ENCODE measurements around the gene SPPL2B. TPM values are rescaled to one million over a fixed set of nuclear protein-coding genes. Genes with fewer than 3 reads are reported as not detected.

SPPL2B gene
- total RNA-seq, 1 donor from 2014 or later: 54.3 TPM

GRCh38 chr19:2376784-2377519 is 48.5 kb downstream of the SPPL2B start:
- H3K27me3 ChIP-seq: no peaks in the 10 kb centered on the region
- H3K4me3 ChIP-seq: no peak overlapping the region
- intact Hi-C loops (cut with DNase I): no loop called here
- no peak for TF ChIP-seq POLR2A (IDR thresholded peaks at IDR 0.05)
- no peak for TF ChIP-seq POLR2AphosphoS5 (IDR thresholded peaks at IDR 0.05; ENCODE audit: insufficient read depth in 1 of 2, low read depth in 1 of 2)
- H3K27ac ChIP-seq: no peak overlapping the region
- H3K4me1 ChIP-seq: no peaks in the 10 kb centered on the region
- no peaks in the 10 kb centered on the region for H3K9me3 ChIP-seq
- DNase-seq (ENCODE audit: extremely low spot score in 2 of 2): no peak
- no peaks in the 10 kb centered on the region for H3K36me3 ChIP-seq

DNA sequence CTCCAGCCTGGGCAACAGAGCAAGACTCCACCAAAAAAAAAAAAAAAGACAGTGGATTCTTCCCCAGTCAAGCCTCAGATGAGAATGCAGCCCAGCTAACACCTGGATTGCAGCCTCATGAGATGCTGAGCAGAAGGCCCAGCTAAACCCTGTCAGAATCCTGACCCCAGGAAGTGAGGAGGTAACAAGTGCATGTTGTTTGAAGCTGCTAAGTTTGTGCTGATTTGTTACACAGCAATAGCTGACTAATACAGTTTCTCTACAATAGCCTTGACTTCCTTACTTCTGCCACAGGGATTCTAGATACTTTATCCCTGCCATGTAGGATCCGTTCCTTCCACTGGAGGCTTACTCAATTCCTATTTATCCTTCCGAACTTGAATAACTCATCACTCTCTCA is 52.1 kb downstream of the SPPL2B start:
- Histone ChIP-seq H3K4me1 (no peaks in the 10 kb centered on the region), H3K27ac (no peak overlapping the region), H3K36me3 (no peaks in the 10 kb centered on the region), H3K9me3 (no peaks in the 10 kb centered on the region), H3K4me3 (no peak overlapping the region), H3K27me3 (no peaks in the 10 kb centered on the region)
- DNase-seq (ENCODE audit: extremely low spot score in 2 of 2): no peak
- TF ChIP-seq POLR2A (IDR thresholded peaks at IDR 0.05) (no peak), CTCF (IDR thresholded peaks at IDR 0.05) (no peak), POLR2AphosphoS5 (IDR thresholded peaks at IDR 0.05; ENCODE audit: insufficient read depth in 1 of 2, low read depth in 1 of 2) (no peak)
- intact Hi-C loops (cut with DNase I): no loop called here

GRCh38 chr19:2381148-2381820 is 52.8 kb downstream of the SPPL2B start:
- no peaks in the 10 kb centered on the region for H3K4me1 ChIP-seq
- no peaks in the 10 kb centered on the region for H3K36me3 ChIP-seq
- H3K9me3 ChIP-seq: no peaks in the 10 kb centered on the region
- H3K27me3 ChIP-seq: no peaks in the 10 kb centered on the region
- H3K27ac ChIP-seq: no peak overlapping the region
- no peak for DNase-seq (ENCODE audit: extremely low spot score in 2 of 2)
- intact Hi-C loops (cut with DNase I): no loop called here
- no peak overlapping the region for H3K4me3 ChIP-seq
- TF ChIP-seq POLR2A (IDR thresholded peaks at IDR 0.05): no peak
- TF ChIP-seq POLR2AphosphoS5 (IDR thresholded peaks at IDR 0.05; ENCODE audit: insufficient read depth in 1 of 2, low read depth in 1 of 2): no peak
- no peak for TF ChIP-seq CTCF (IDR thresholded peaks at IDR 0.05)

GRCh38 chr19:2382530-2383222 is 54.2 kb downstream of the SPPL2B start:
- TF ChIP-seq CTCF (IDR thresholded peaks at IDR 0.05) (no peak), POLR2AphosphoS5 (IDR thresholded peaks at IDR 0.05; ENCODE audit: insufficient read depth in 1 of 2, low read depth in 1 of 2) (no peak), POLR2A (IDR thresholded peaks at IDR 0.05) (no peak)
- H3K9me3 ChIP-seq: no peaks in the 10 kb centered on the region
- H3K4me3 ChIP-seq: no peak overlapping the region
- H3K4me1 ChIP-seq: no peaks in the 10 kb centered on the region
- intact Hi-C loops (cut with DNase I): no loop called here
- no peaks in the 10 kb centered on the region for H3K36me3 ChIP-seq
- H3K27ac ChIP-seq: no peak overlapping the region
- DNase-seq (ENCODE audit: extremely low spot score in 2 of 2): no peak
- no peaks in the 10 kb centered on the region for H3K27me3 ChIP-seq

- H3K4me1 ChIP-seq: no peaks in the 10 kb centered on the region
- DNase-seq (ENCODE audit: extremely low spot score in 2 of 2): no peak
- no peaks in the 10 kb centered on the region for H3K36me3 ChIP-seq
- H3K27me3 ChIP-seq: no peaks in the 10 kb centered on the region
- H3K4me3 ChIP-seq: no peak overlapping the region
- no peak overlapping the region for H3K27ac ChIP-seq
- no peaks in the 10 kb centered on the region for H3K9me3 ChIP-seq
- intact Hi-C loops (cut with DNase I): no loop called here
- TF ChIP-seq POLR2A (IDR thresholded peaks at IDR 0.05) (no peak), POLR2AphosphoS5 (IDR thresholded peaks at IDR 0.05; ENCODE audit: insufficient read depth in 1 of 2, low read depth in 1 of 2) (no peak)
These were observed 56.7 kb downstream of the SPPL2B start for GRCh38 chr19:2385053-2385721.
